IMR-90 (cell line): ENCODE data around the gene NAA35. TPM values are rescaled to one million over a fixed set of nuclear protein-coding genes. Genes with fewer than 3 reads are reported as not detected.

ENCODE experiments used
- ATAC-seq: fragments of 200-7000 bp; cut with Tn5 transposase; 2 replicates; pipeline ENCODE4 v1.9.1; 2020; ENCODE audit warnings: low read depth, mild to moderate bottlenecking, moderate library complexity
- BruUV-seq: library from RNA; stranded (reverse); fragments of 400-500 nt; replicated peaks from 2 replicates; lab custom pipeline; 2021; lab: Mats Ljungman, UMichigan
- CTCF ChIA-PET: fragments of 300-600 bp; formaldehyde crosslinking; extraction: SDS; loops from one replicate; lab custom pipeline; 2021; ENCODE audit warnings: antibody characterized with exemption; lab: Yijun Ruan, JAX
- POLR2A ChIA-PET: fragments of 300-600 bp; sonication (Branson Sonifier 250); formaldehyde crosslinking; loops from one replicate; lab custom pipeline; 2022; ENCODE audit warnings: antibody characterized with exemption; ENCODE audit not compliant: unreplicated experiment; lab: Charles Lee
- DNase-seq: peaks from one replicate; pipeline ENCODE4 v3.0.0; 2013
- H2AFZ ChIP-seq: replicated peaks from 2 replicates; pipeline ENCODE3; 2013; ENCODE audit warnings: low read length, mild to moderate bottlenecking; ENCODE audit not compliant: poor library complexity
- H2AK5ac ChIP-seq: 2 replicates; pipeline ENCODE4 v1.6.1; 2013; ENCODE audit warnings: low read depth, low read length, inconsistent platforms
- H2AK9ac ChIP-seq: replicated peaks from 2 replicates; pipeline ENCODE3; 2013; ENCODE audit warnings: mild to moderate bottlenecking, low read depth, low read length, moderate library complexity; ENCODE audit not compliant: poor library complexity
- H2BK120ac ChIP-seq: 2 replicates; pipeline ENCODE4 v1.6.1; 2013; ENCODE audit warnings: low read depth, low read length, inconsistent platforms
- H2BK15ac ChIP-seq: 3 replicates; pipeline ENCODE4 v1.6.1; 2013; ENCODE audit warnings: low read depth, low read length, inconsistent platforms
- H2BK20ac ChIP-seq: 2 replicates; pipeline ENCODE4 v1.6.1; 2013; ENCODE audit warnings: low read depth, mild to moderate bottlenecking, inconsistent platforms, low read length, moderate library complexity
- H2BK5ac ChIP-seq: 2 replicates; pipeline ENCODE4 v1.6.1; 2013; ENCODE audit warnings: mild to moderate bottlenecking, low read depth, low read length, inconsistent platforms; ENCODE audit not compliant: poor library complexity, severe bottlenecking
- H3K14ac ChIP-seq: replicated peaks from 2 replicates; pipeline ENCODE4 v1.6.1; 2013; ENCODE audit warnings: low read depth, low read length, inconsistent platforms
- H3K18ac ChIP-seq: 2 replicates; pipeline ENCODE4 v1.6.1; 2013; ENCODE audit warnings: low read depth, low read length, control low read depth
- H3K23ac ChIP-seq: 2 replicates; pipeline ENCODE4 v1.6.1; 2013; ENCODE audit warnings: low read depth, low read length, inconsistent platforms
- H3K27ac ChIP-seq: 2 replicates; pipeline ENCODE4 v1.5.1; 2013; ENCODE audit warnings: mild to moderate bottlenecking, control low read depth, low read length; ENCODE audit not compliant: insufficient read depth
- H3K27me3 ChIP-seq: 2 replicates; pipeline ENCODE4 v1.6.1; 2013; ENCODE audit warnings: low read length; ENCODE audit not compliant: control insufficient read depth, insufficient read depth
- H3K36me3 ChIP-seq: 2 replicates; pipeline ENCODE4 v1.6.1; 2013; ENCODE audit warnings: low read length, mixed read lengths; ENCODE audit not compliant: control insufficient read depth, insufficient read depth
- H3K4ac ChIP-seq: 2 replicates; pipeline ENCODE4 v1.6.1; 2013; ENCODE audit warnings: low read depth, low read length, inconsistent platforms
- H3K4me1 ChIP-seq: 2 replicates; pipeline ENCODE4 v1.6.1; 2013; ENCODE audit warnings: low read length, mixed read lengths; ENCODE audit not compliant: control insufficient read depth, insufficient read depth
- H3K4me2 ChIP-seq: 2 replicates; pipeline ENCODE4 v1.6.1; 2013; ENCODE audit warnings: low read depth, mild to moderate bottlenecking, control low read depth, low read length, moderate library complexity
- H3K4me3 ChIP-seq: 2 replicates; pipeline ENCODE4 v1.5.1; 2013; ENCODE audit warnings: low read depth, mild to moderate bottlenecking, control low read depth, low read length, moderate library complexity; ENCODE audit not compliant: insufficient read depth
- H3K56ac ChIP-seq: 2 replicates; pipeline ENCODE4 v1.6.1; 2013; ENCODE audit warnings: low read length, inconsistent platforms; ENCODE audit not compliant: insufficient read depth; ENCODE audit errors: extremely low read depth
- H3K79me1 ChIP-seq, 2 experiments: 2 replicates each; pipeline ENCODE4 v1.6.1; 2013; ENCODE audit warnings: low read length in 2 of 2, inconsistent platforms in 1 of 2, low read depth in 1 of 2
- H3K9ac ChIP-seq: 2 replicates; pipeline ENCODE4 v1.6.1; 2013; ENCODE audit warnings: low read depth, low read length, control low read depth
- H3K9me1 ChIP-seq: 2 replicates; pipeline ENCODE4 v1.6.1; 2013; ENCODE audit warnings: low read length, inconsistent platforms; ENCODE audit not compliant: insufficient read depth
- H3K9me3 ChIP-seq: 2 replicates; pipeline ENCODE4 v1.6.1; 2013; ENCODE audit warnings: low read length; ENCODE audit not compliant: control insufficient read depth, insufficient read depth
- H4K20me1 ChIP-seq: 2 replicates; pipeline ENCODE4 v1.6.1; 2013; ENCODE audit warnings: low read length, inconsistent platforms; ENCODE audit not compliant: insufficient read depth
- H4K5ac ChIP-seq: 2 replicates; pipeline ENCODE4 v1.6.1; 2013; ENCODE audit warnings: mild to moderate bottlenecking, low read depth, low read length, control low read depth
- H4K8ac ChIP-seq, 2 experiments: 2 replicates each; pipeline ENCODE4 v1.6.1; 2013; ENCODE audit warnings: low read depth in 2 of 2, low read length in 2 of 2, control low read depth in 1 of 2, inconsistent platforms in 1 of 2
- H4K91ac ChIP-seq: 2 replicates; pipeline ENCODE4 v1.6.1; 2013; ENCODE audit warnings: low read depth, low read length, inconsistent platforms; ENCODE audit not compliant: insufficient read depth
- BHLHE40 ChIP-seq: fragments of 150-350 bp; IDR thresholded peaks from 2 replicates; pipeline ENCODE4 v1.6.1; 2016; ENCODE audit warnings: mild to moderate bottlenecking, low read depth, low read length
- CEBPB ChIP-seq: IDR thresholded peaks from 2 replicates; pipeline ENCODE4 v1.6.1; 2012; ENCODE audit warnings: low read depth, low read length, improper control_type of control experiment
- CHD1 ChIP-seq: IDR thresholded peaks from 2 replicates; pipeline ENCODE4 v1.6.1; 2012; ENCODE audit warnings: low read depth, low read length, improper control_type of control experiment
- FOS ChIP-seq: fragments of 150-350 bp; IDR thresholded peaks from 2 replicates; pipeline ENCODE4 v1.6.1; 2016; ENCODE audit warnings: low read depth, low read length
- MAZ ChIP-seq: IDR thresholded peaks from 2 replicates; pipeline ENCODE4 v1.6.1; 2012; ENCODE audit warnings: low read depth, mild to moderate bottlenecking, low read length, improper control_type of control experiment, moderate library complexity, borderline replicate concordance
- RAD21 ChIP-seq: IDR thresholded peaks from 2 replicates; pipeline ENCODE4 v1.6.1; 2012; ENCODE audit warnings: low read length, improper control_type of control experiment
- WGBS, 2 experiments: methylation state at CpG; one replicate each; pipeline versions ENCODE4 v1.1.5 to v1.1.7; 2013; ENCODE audit warnings: missing lambda C conversion rate in 2 of 2; ENCODE audit not compliant: insufficient read length in 1 of 2; ENCODE audit errors: extremely low coverage in 2 of 2; 5-methylcytosine and 5-hydroxymethylcytosine counted together
- dilution Hi-C: fragments of 300-500 bp; cut with HindIII; formaldehyde crosslinking; loops from one replicate; pipeline ENCODE4 v1.14.3; 2018; ENCODE audit warnings: low sequenced_read_pairs; ENCODE audit not compliant: unreplicated experiment
- in situ Hi-C: fragments of 300-500 bp; cut with MboI; formaldehyde crosslinking; loops from 3 replicates; pipeline ENCODE4 v1.14.3; 2019; ENCODE audit warnings: low sequenced_read_pairs, inconsistent platforms, mixed read lengths
- intact Hi-C: fragments of 100-400 bp; cut with micrococcal nuclease; formaldehyde crosslinking; loops from 2 replicates; pipeline ENCODE4 v1.10.0; 2022
- polyA plus RNA-seq, 3 experiments: library from polyadenylated mRNA; depleted of rRNA; stranded (reverse); fragments of >200 nt; gene quantifications; 2 replicates each; pipeline ENCODE4 v1.2.3, GENCODE V29; 2012; ENCODE audit warnings: low replicate concordance in 1 of 3
- total RNA-seq: library from RNA; depleted of rRNA; stranded (reverse); fragments of >200 nt; gene quantifications from 2 replicates; pipeline ENCODE4 v1.2.3, GENCODE V29; 2012
- TF ChIP-seq, protein P1 (sequence below): fragments of 150-350 bp; IDR thresholded peaks from 2 replicates; pipeline ENCODE4 v1.6.1; 2016; ENCODE audit warnings: low read depth, mild to moderate bottlenecking, low read length, moderate library complexity, borderline replicate concordance
- TF ChIP-seq, protein P2 (sequence below): fragments of 150-350 bp; IDR thresholded peaks from 2 replicates; pipeline ENCODE4 v1.6.1; 2017; ENCODE audit warnings: mild to moderate bottlenecking, antibody characterized with exemption, low read length, low read depth

The NAA35 gene
- total and polyA plus RNA-seq, 2 of the 4 experiments (the other 2 are of a cell fraction): 13.1 to 16.5 TPM

DNA sequence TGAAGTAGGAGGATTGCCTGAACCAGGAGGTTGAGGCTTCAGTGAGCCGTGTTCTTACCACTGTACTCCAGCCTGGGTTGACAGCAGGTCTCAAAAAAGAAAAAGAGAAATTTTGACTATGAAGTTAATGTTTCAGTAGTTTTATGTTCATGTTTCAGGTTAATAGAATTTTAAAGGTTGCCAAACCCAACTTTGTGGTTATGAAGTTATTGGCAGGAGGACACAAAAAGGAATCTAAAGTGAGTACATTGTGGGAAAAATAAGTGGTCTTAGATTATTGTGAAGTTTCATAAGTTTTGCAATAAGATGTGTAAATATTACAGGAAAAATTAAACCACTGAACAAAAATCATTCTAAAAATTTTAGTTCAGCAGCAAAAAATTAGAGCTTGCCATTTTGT, 79.8 kb downstream of the NAA35 start:
- no peak overlapping the region for H3K23ac ChIP-seq
- no TSS peak for BruUV-seq
- POLR2A ChIA-PET: no interaction called here

More for the DNA sequence above, 79.8 kb downstream of the NAA35 start:
- H3K27ac ChIP-seq: no peak overlapping the region
- WGBS, 2 experiments: 100% methylated on average over 1 of the region's 1 CpG; no CpG with 5 or more reads in 1 of the 2 experiments
- CTCF ChIA-PET: no interaction called here
- intact Hi-C loops (no loop called here), in situ Hi-C loops (no loop called here), dilution Hi-C loops (no loop called here)
- H3K56ac ChIP-seq: no peak overlapping the region
- no peak overlapping the region for H3K4me3 ChIP-seq
- H4K5ac ChIP-seq: no peak overlapping the region
- no peak overlapping the region for H3K18ac ChIP-seq
- no peak overlapping the region for H2BK15ac ChIP-seq
- DNase-seq (no peak), ATAC-seq (no peak)
- H4K91ac ChIP-seq: no peak overlapping the region
- TF ChIP-seq BHLHE40: no peak
- TF ChIP-seq MAZ: no peak
- TF ChIP-seq, protein P1, sequence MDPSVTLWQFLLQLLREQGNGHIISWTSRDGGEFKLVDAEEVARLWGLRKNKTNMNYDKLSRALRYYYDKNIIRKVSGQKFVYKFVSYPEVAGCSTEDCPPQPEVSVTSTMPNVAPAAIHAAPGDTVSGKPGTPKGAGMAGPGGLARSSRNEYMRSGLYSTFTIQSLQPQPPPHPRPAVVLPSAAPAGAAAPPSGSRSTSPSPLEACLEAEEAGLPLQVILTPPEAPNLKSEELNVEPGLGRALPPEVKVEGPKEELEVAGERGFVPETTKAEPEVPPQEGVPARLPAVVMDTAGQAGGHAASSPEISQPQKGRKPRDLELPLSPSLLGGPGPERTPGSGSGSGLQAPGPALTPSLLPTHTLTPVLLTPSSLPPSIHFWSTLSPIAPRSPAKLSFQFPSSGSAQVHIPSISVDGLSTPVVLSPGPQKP: no peak
- TF ChIP-seq CEBPB: no peak
- TF ChIP-seq, protein P2, sequence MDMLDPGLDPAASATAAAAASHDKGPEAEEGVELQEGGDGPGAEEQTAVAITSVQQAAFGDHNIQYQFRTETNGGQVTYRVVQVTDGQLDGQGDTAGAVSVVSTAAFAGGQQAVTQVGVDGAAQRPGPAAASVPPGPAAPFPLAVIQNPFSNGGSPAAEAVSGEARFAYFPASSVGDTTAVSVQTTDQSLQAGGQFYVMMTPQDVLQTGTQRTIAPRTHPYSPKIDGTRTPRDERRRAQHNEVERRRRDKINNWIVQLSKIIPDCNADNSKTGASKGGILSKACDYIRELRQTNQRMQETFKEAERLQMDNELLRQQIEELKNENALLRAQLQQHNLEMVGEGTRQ: no peak
- no peak for TF ChIP-seq CHD1
- no peak for TF ChIP-seq FOS
- TF ChIP-seq RAD21: no peak
- H3K9me3 ChIP-seq: no peaks in the 10 kb centered on the region
- no peaks in the 10 kb centered on the region; the same call in 1 of the 2 replicates for H3K9me1 ChIP-seq
- H2BK5ac ChIP-seq: no peak overlapping the region
- H2BK120ac ChIP-seq: no peak overlapping the region
- no peak overlapping the region for H2BK20ac ChIP-seq
- no peak overlapping the region for H2AK5ac ChIP-seq
- H4K20me1 ChIP-seq: no peaks in the 10 kb centered on the region
- H3K4me2 ChIP-seq: no peak overlapping the region
- H3K36me3 ChIP-seq: peaks cover 27% of the 10 kb centered on the region
- H3K79me1 ChIP-seq: no peaks in the 10 kb centered on the region
- H3K4me1 ChIP-seq: no peaks in the 10 kb centered on the region
- H3K4ac ChIP-seq: no peak overlapping the region
- H4K8ac ChIP-seq: no peak overlapping the region
- no peak overlapping the region for H3K9ac ChIP-seq
- H3K27me3 ChIP-seq: no peaks in the 10 kb centered on the region
- no peak overlapping the region for H2AK9ac ChIP-seq
- no peak overlapping the region for H3K14ac ChIP-seq
- no peak overlapping the region for H2AFZ ChIP-seq
